HTERT RPE-1 (cell line): ENCODE measurements around the gene TEX52.

Experiments
- in situ Hi-C: fragments of 300-500 bp; cut with MboI; formaldehyde crosslinking; loops from 4 replicates; pipeline ENCODE4 v1.14.3; 2020; ENCODE audit warnings: low sequenced_read_pairs

TEX52 gene

GRCh38 chr12:2833810-2834209 is 23.0 kb downstream of the TEX52 start:
- in situ Hi-C loops, result no loop called here

GRCh38 chr12:2833327-2833726 is 23.5 kb downstream of the TEX52 start:
- in situ Hi-C loops, result no loop called here

- in situ Hi-C loops, result no loop called here
These were observed 24.2 kb downstream of the TEX52 start for GRCh38 chr12:2832550-2833127.

- in situ Hi-C loops, result no loop called here
These were observed 27.6 kb downstream of the TEX52 start for GRCh38 chr12:2829275-2829674.

- in situ Hi-C loops, result no loop called here
These were observed 29.9 kb downstream of the TEX52 start for GRCh38 chr12:2826721-2827515.

GRCh38 chr12:2826036-2826435 is 30.8 kb downstream of the TEX52 start:
- in situ Hi-C loops, result no loop called here

GRCh38 chr12:2825132-2825531 is 31.7 kb downstream of the TEX52 start:
- in situ Hi-C loops, result no loop called here

- in situ Hi-C loops, result no loop called here
These were observed 32.3 kb downstream of the TEX52 start for GRCh38 chr12:2824541-2824940.

- in situ Hi-C loops, result no loop called here
These were observed 33.4 kb downstream of the TEX52 start for GRCh38 chr12:2823483-2823882.

GRCh38 chr12:2820432-2820831 is 36.4 kb downstream of the TEX52 start:
- in situ Hi-C loops, result no loop called here

- in situ Hi-C loops, result no loop called here
These were observed 37.0 kb downstream of the TEX52 start for GRCh38 chr12:2819810-2820209.

- in situ Hi-C loops, result no loop called here
These were observed 43.3 kb downstream of the TEX52 start for GRCh38 chr12:2813214-2814185.

- in situ Hi-C loops, result no loop called here
These were observed 44.3 kb downstream of the TEX52 start, which contains the start of gene ITFG2 for GRCh38 chr12:2812290-2813213. ITFG2 (plus strand) TSS chr12:2812668; CDS start chr12:2812761, 93 bp downstream.

GRCh38 chr12:2811801-2812200 is 45.0 kb downstream of the TEX52 start:
- in situ Hi-C loops, result no loop called here

- in situ Hi-C loops, result no loop called here
These were observed 50.1 kb downstream of the TEX52 start for GRCh38 chr12:2806700-2807099.

- in situ Hi-C loops, result no loop called here
These were observed 51.7 kb downstream of the TEX52 start for GRCh38 chr12:2805143-2805520.

- in situ Hi-C loops, result no loop called here
These were observed 52.3 kb downstream of the TEX52 start for GRCh38 chr12:2804393-2805142.

GRCh38 chr12:2803635-2804392 is 53.0 kb downstream of the TEX52 start:
- in situ Hi-C loops, result no loop called here
